DND-41 (cell line): ENCODE measurements around the gene ALDOA.

ENCODE experiments used
- ATAC-seq: fragments of 200-7000 bp; cut with Tn5 transposase; 3 replicates; pipeline ENCODE4 v1.9.1; 2021; ENCODE audit warnings: low read depth; ENCODE audit not compliant: insufficient read depth
- DNase-seq: peaks from one replicate; pipeline ENCODE4 v3.0.0-alpha.2; 2020
- H2AFZ ChIP-seq: 2 replicates; pipeline ENCODE4 v1.6.0; 2012; ENCODE audit warnings: low read depth, low read length
- H3K27ac ChIP-seq: 2 replicates; pipeline ENCODE4 v1.5.1; 2012; ENCODE audit warnings: low read length, inconsistent platforms
- H3K27me3 ChIP-seq: fragments of 200-600 bp; sonication (generic); 2 replicates; pipeline ENCODE4 v1.6.0; 2012; ENCODE audit warnings: low read length, mild to moderate bottlenecking, inconsistent platforms; ENCODE audit not compliant: insufficient read depth, poor library complexity
- H3K36me3 ChIP-seq: 2 replicates; pipeline ENCODE4 v1.5.1; 2012; ENCODE audit warnings: low read length, inconsistent platforms; ENCODE audit not compliant: insufficient read depth
- H3K4me1 ChIP-seq: 2 replicates; pipeline ENCODE4 v1.5.1; 2012; ENCODE audit warnings: mild to moderate bottlenecking, low read length; ENCODE audit not compliant: insufficient read depth
- H3K4me2 ChIP-seq: 2 replicates; pipeline ENCODE4 v1.6.0; 2012; ENCODE audit warnings: mild to moderate bottlenecking, moderate library complexity, low read length, inconsistent platforms; ENCODE audit not compliant: insufficient read depth
- H3K4me3 ChIP-seq, 2 experiments: fragments of 200-600 bp in 1 of 2; shearing (Covaris generic) in 1 of 2; 2 replicates each; pipeline ENCODE4 v1.5.1; 2012 to 2016; ENCODE audit warnings: inconsistent platforms in 2 of 2, low read length in 2 of 2, mild to moderate bottlenecking in 2 of 2, low read depth in 1 of 2, moderate library complexity in 1 of 2
- H3K79me2 ChIP-seq: 2 replicates; pipeline ENCODE4 v1.6.0; 2012; ENCODE audit warnings: low read length, inconsistent platforms; ENCODE audit not compliant: insufficient read depth
- H3K9ac ChIP-seq: 2 replicates; pipeline ENCODE4 v1.6.0; 2012; ENCODE audit warnings: low read depth, mild to moderate bottlenecking, inconsistent platforms, low read length, moderate library complexity
- H3K9me3 ChIP-seq: 2 replicates; pipeline ENCODE4 v1.5.1; 2012; ENCODE audit warnings: low read length, moderate library complexity, mild to moderate bottlenecking, inconsistent platforms; ENCODE audit not compliant: insufficient read depth, severe bottlenecking
- H4K20me1 ChIP-seq: 2 replicates; pipeline ENCODE4 v1.6.0; 2012; ENCODE audit warnings: low read length; ENCODE audit not compliant: insufficient read depth
- CTCF ChIP-seq: IDR thresholded peaks from 2 replicates; pipeline ENCODE4 v1.5.1; 2012; ENCODE audit warnings: borderline replicate concordance, low read length, moderate library complexity, mild to moderate bottlenecking; ENCODE audit not compliant: poor library complexity, severe bottlenecking; ENCODE audit errors: extremely low read depth
- EZH2 ChIP-seq: IDR thresholded peaks from 3 replicates; pipeline ENCODE4 v1.6.1; 2012; ENCODE audit warnings: borderline replicate concordance, low read depth, mild to moderate bottlenecking, moderate library complexity, low read length, inconsistent platforms; ENCODE audit not compliant: severe bottlenecking

The ALDOA gene

GRCh38 chr16:30018731-30019158 is 46.8 kb upstream of the ALDOA start:
- Histone ChIP-seq H3K4me2 (no peak overlapping the region), H3K27me3 (no peaks in the 10 kb centered on the region), H3K79me2 (no peaks in the 10 kb centered on the region), H3K9me3 (no peaks in the 10 kb centered on the region), H3K27ac (no peak overlapping the region), H3K4me1 (peaks cover 16% of the 10 kb centered on the region), H3K9ac (no peak overlapping the region), H3K4me3 (no peak overlapping the region), H4K20me1 (no peaks in the 10 kb centered on the region), H3K36me3 (no peaks in the 10 kb centered on the region), H2AFZ (no peak overlapping the region)
- DNase-seq (no peak), ATAC-seq (no peak)
- TF ChIP-seq CTCF, result no peak
- no peak for TF ChIP-seq EZH2

DNA sequence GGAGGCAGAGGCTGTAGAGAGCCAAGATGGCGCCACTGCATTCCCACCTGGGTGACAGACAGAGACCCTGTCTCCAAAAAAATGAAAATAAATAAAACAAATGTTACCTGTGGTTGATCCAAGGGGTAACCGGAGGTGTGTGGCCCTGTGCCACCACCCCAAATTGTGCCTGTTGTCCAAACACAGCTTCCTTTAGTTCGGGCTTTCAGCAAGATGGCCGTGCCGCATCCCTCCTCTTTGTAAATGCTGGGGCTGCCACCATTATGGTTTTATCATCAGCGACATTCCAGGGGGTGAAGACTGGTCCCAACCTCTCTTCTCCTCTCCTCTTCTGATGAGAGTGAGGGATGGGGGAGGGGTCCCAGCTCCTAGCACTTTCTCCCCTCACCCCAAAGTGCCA is 42.7 kb upstream of the ALDOA start, which contains the start of gene C16orf92:
TSS of gene C16orf92 (plus strand) at position 312 of the 400 bp plus-strand sequence. CDS start 143 bp downstream, outside the sequence.
- DNase-seq (no peak), ATAC-seq (no peak)
- Histone ChIP-seq H3K4me2 (no peak within 1 kb of the TSS), H2AFZ (no peak within 1 kb of the TSS), H3K9me3 (no peaks in the 10 kb centered on the region), H3K36me3 (no peaks in the 10 kb centered on the region), H3K27me3 (no peaks in the 10 kb centered on the region), H3K4me3 (no peak within 1 kb of the TSS), H3K4me1 (peaks cover 16% of the 10 kb centered on the region), H3K9ac (no peak within 1 kb of the TSS), H3K79me2 (no peaks in the 10 kb centered on the region), H4K20me1 (no peaks in the 10 kb centered on the region), H3K27ac (no peak within 1 kb of the TSS)
- no peak for TF ChIP-seq CTCF

GRCh38 chr16:30023586-30023985 is 42.0 kb upstream of the ALDOA start:
- DNase-seq (no peak), ATAC-seq (no peak)
- no peak overlapping the region for H2AFZ ChIP-seq
- H3K9me3 ChIP-seq, result no peaks in the 10 kb centered on the region
- H3K36me3 ChIP-seq, result no peaks in the 10 kb centered on the region
- H3K27ac ChIP-seq, result no peak overlapping the region
- H3K4me3 ChIP-seq, result no peak overlapping the region
- H3K4me1 ChIP-seq, result peaks cover 16% of the 10 kb centered on the region
- no peak overlapping the region for H3K4me2 ChIP-seq
- H3K9ac ChIP-seq, result no peak overlapping the region
- H3K79me2 ChIP-seq, result no peaks in the 10 kb centered on the region
- TF ChIP-seq EZH2 (no peak), CTCF (no peak)
- 0 out of 2 replicates have a peak, but pooled peaks cover 4% of the 10 kb centered on the region for H4K20me1 ChIP-seq
- H3K27me3 ChIP-seq, result no peaks in the 10 kb centered on the region

DNA sequence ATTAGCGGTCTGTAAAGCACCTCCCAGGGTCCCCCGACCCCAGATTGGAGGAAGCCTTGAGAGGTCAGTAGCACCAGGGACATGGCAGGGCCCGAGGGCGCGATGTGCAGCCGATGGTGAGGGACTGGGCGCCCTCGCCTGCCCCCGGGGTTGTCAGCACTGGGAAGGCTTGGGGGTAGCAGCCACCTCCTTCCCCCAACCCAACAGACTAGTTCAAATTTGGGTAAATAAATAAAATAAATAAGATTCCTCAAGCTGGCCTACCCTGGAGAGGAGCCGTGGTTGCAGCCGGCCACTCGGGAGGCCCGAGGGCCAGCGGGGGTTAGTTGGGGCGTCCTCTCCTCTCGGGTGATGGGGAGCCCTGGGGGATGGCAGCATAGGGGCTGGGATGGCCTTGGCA is 41.1 kb upstream of the ALDOA start:
- Histone ChIP-seq H4K20me1 (peaks cover 9% of the 10 kb centered on the region; the same call in 1 of the 2 replicates), H3K4me3 (no peak overlapping the region), H3K27ac (no peak overlapping the region), H3K27me3 (no peaks in the 10 kb centered on the region), H3K9ac (no peak overlapping the region), H3K4me1 (peaks cover 16% of the 10 kb centered on the region), H3K79me2 (no peaks in the 10 kb centered on the region), H3K4me2 (no peak overlapping the region), H3K36me3 (no peaks in the 10 kb centered on the region), H2AFZ (no peak overlapping the region), H3K9me3 (no peaks in the 10 kb centered on the region)
- TF ChIP-seq EZH2, result no peak
- TF ChIP-seq CTCF, result no peak
- ATAC-seq (no peak), DNase-seq (no peak)
